GM12878 (cell line): Measurements from ENCODE around the gene PASK. TPM values are rescaled to one million over a fixed set of nuclear protein-coding genes. Genes with fewer than 3 reads are reported as not detected.

Source experiments
- ATAC-seq: fragments of 200-7000 bp; cut with Tn5 transposase; 3 replicates; pipeline ENCODE4 v1.9.1; 2020; ENCODE audit warnings: mild to moderate bottlenecking, moderate library complexity
- BruUV-seq: library from RNA; stranded (reverse); fragments of 400-500 nt; replicated peaks from 2 replicates; lab custom pipeline; 2021; lab: Mats Ljungman, UMichigan
- CTCF ChIA-PET: fragments of 300-600 bp; sonication (Branson Sonifier 250); formaldehyde crosslinking; extraction: SDS; loops from one replicate; lab custom pipeline; 2021; ENCODE audit warnings: inconsistent platforms; lab: Yijun Ruan, JAX
- POLR2A ChIA-PET: fragments of 350-600 bp; formaldehyde crosslinking; extraction: SDS; loops from one replicate; lab custom pipeline; 2021; ENCODE audit warnings: inconsistent platforms; lab: Charles Lee
- RAD21 ChIA-PET: fragments of 300-600 bp; sonication (Branson Sonifier 250); formaldehyde crosslinking; loops from one replicate; lab custom pipeline; 2023; ENCODE audit warnings: antibody characterized with exemption; ENCODE audit not compliant: unreplicated experiment; lab: Charles Lee
- SMC1A ChIA-PET: fragments of 300-600 bp; sonication (Branson Sonifier 250); formaldehyde crosslinking; loops from one replicate; lab custom pipeline; 2023; ENCODE audit not compliant: unreplicated experiment, uncharacterized antibody; lab: Charles Lee
- DNase-seq: peaks from one replicate; pipeline ENCODE4 v3.0.0-alpha.2; 2011; ENCODE audit warnings: low read depth, low spot score
- FAIRE-seq: peaks from 3 replicates; lab custom pipeline; 2011; peaks lifted over from hg19 to GRCh38; lab: Jason Lieb, UNC
- H2AFZ ChIP-seq: 2 replicates; pipeline ENCODE4 v1.6.0; 2011; ENCODE audit warnings: low read depth, low read length, control low read depth; ENCODE audit not compliant: control insufficient read depth
- H3K27ac ChIP-seq: 2 replicates; pipeline ENCODE4 v1.5.1; 2011; ENCODE audit warnings: control low read depth; ENCODE audit not compliant: control insufficient read depth, insufficient read depth
- H3K27me3 ChIP-seq, 2 experiments: replicated peaks in 1 of 2; 2 replicates each; pipeline versions ENCODE4 v1.6.0 to v1.6.1; 2011; ENCODE audit warnings: low read length in 1 of 2; ENCODE audit not compliant: control insufficient read depth in 2 of 2, insufficient read depth in 2 of 2
- H3K36me3 ChIP-seq, 2 experiments: 2 replicates each; pipeline ENCODE4 v1.5.1; 2011; ENCODE audit warnings: low read length in 1 of 2; ENCODE audit not compliant: control insufficient read depth in 2 of 2, insufficient read depth in 2 of 2
- H3K4me1 ChIP-seq: 2 replicates; pipeline ENCODE4 v1.6.1; 2011; ENCODE audit warnings: mild to moderate bottlenecking, low read length, moderate library complexity, mixed read lengths; ENCODE audit not compliant: control insufficient read depth, insufficient read depth
- H3K4me2 ChIP-seq: 2 replicates; pipeline ENCODE4 v1.6.0; 2011; ENCODE audit warnings: control low read depth; ENCODE audit not compliant: control insufficient read depth, insufficient read depth
- H3K4me3 ChIP-seq: fragments of 200-600 bp; sonication (generic); 2 replicates; pipeline ENCODE4 v1.5.1; 2016
- H3K79me2 ChIP-seq: 2 replicates; pipeline ENCODE4 v1.6.0; 2011; ENCODE audit warnings: low read length; ENCODE audit not compliant: control insufficient read depth, insufficient read depth
- H3K9ac ChIP-seq: 2 replicates; pipeline ENCODE4 v1.8.0; 2011; ENCODE audit warnings: low read length, control low read depth, mixed read lengths; ENCODE audit not compliant: control insufficient read depth, insufficient read depth
- H3K9me3 ChIP-seq: replicated peaks from 3 replicates; pipeline ENCODE4 v1.5.1; 2011; ENCODE audit warnings: mild to moderate bottlenecking, low read length; ENCODE audit not compliant: control insufficient read depth, insufficient read depth
- H4K20me1 ChIP-seq: 2 replicates; pipeline ENCODE4 v1.6.0; 2011; ENCODE audit not compliant: control insufficient read depth, insufficient read depth
- ASH2L ChIP-seq: fragments of 300-600, 200-600 bp; sonication (generic); IDR thresholded peaks from 2 replicates; pipeline ENCODE4 v1.6.1; 2017; ENCODE audit warnings: low read depth, mild to moderate bottlenecking, borderline replicate concordance
- BCL11A ChIP-seq: IDR thresholded peaks from 2 replicates; pipeline ENCODE4 v1.6.1; 2011; ENCODE audit warnings: low read depth, low read length
- CBFB ChIP-seq: IDR thresholded peaks from 2 replicates; pipeline ENCODE4 v1.6.1; 2016; ENCODE audit warnings: antibody characterized with exemption, low read depth
- EED ChIP-seq: sonication (generic); IDR thresholded peaks from 2 replicates; pipeline ENCODE4 v1.6.1; 2016; ENCODE audit warnings: antibody characterized with exemption, low read depth
- HDAC2 ChIP-seq: fragments of 200-600 bp; sonication (generic); IDR thresholded peaks from 2 replicates; pipeline ENCODE4 v1.6.1; 2017
- HDGF ChIP-seq: fragments of 450-650 bp; IDR thresholded peaks from 2 replicates; pipeline ENCODE4 v1.6.1; 2016; ENCODE audit warnings: antibody characterized with exemption
- IRF3 ChIP-seq: fragments of 450-650 bp; IDR thresholded peaks from 2 replicates; pipeline ENCODE4 v1.6.1; 2014; ENCODE audit warnings: mild to moderate bottlenecking
- JUND ChIP-seq: IDR thresholded peaks from 2 replicates; pipeline ENCODE4 v1.6.1; 2012; ENCODE audit warnings: low read depth, mild to moderate bottlenecking, low read length, improper control_type of control experiment, moderate library complexity
- KDM1A ChIP-seq: fragments of 200-600 bp; sonication (generic); IDR thresholded peaks from 2 replicates; pipeline ENCODE4 v1.6.1; 2016; ENCODE audit warnings: borderline replicate concordance
- POU2F2 ChIP-seq: IDR thresholded peaks from 3 replicates; pipeline ENCODE4 v1.6.1; 2011; ENCODE audit warnings: low read depth, mild to moderate bottlenecking, low read length, borderline replicate concordance
- RUNX3 ChIP-seq: IDR thresholded peaks from 2 replicates; pipeline ENCODE4 v1.6.1; 2012; ENCODE audit warnings: low read length, inconsistent platforms
- SIN3A ChIP-seq: IDR thresholded peaks from 2 replicates; pipeline ENCODE4 v1.6.1; 2012; ENCODE audit warnings: low read depth, low read length, improper control_type of control experiment
- STAT1 ChIP-seq: fragments of 450-650 bp; conservative IDR thresholded peaks from 2 replicates; pipeline ENCODE4 v1.6.1; 2014; ENCODE audit warnings: antibody characterized with exemption, mild to moderate bottlenecking
- WGBS: methylation state at CpG from one replicate; pipeline ENCODE4 v1.1.6; 2016; ENCODE audit warnings: low lambda C conversion rate; ENCODE audit not compliant: insufficient replicate concordance, insufficient coverage; ENCODE audit errors: missing lambda C conversion rate; 5-methylcytosine and 5-hydroxymethylcytosine counted together
- in situ Hi-C: fragments of 300-500 bp; cut with MboI; formaldehyde crosslinking; loops from 9 replicates; pipeline ENCODE4 v1.14.3; 2018; ENCODE audit warnings: mixed read lengths
- intact Hi-C: fragments of 100-400 bp; cut with micrococcal nuclease; formaldehyde crosslinking; loops from one replicate; pipeline ENCODE4 v1.14.2; 2022; ENCODE audit not compliant: unreplicated experiment
- polyA plus RNA-seq, 11 experiments: library from polyadenylated mRNA; depleted of rRNA in 4 of 11; unstranded in 6 of 11; stranded (reverse) in 5 of 11; fragments of >200 nt; fragmentation: Nextera tagmentation in 4 of 11; fragmentation: Illumina TruSeq in 1 of 11; extraction: Ambion mirVana in 4 of 11; extraction: Trizol in 1 of 11; gene quantifications; 1 replicate in 1 of 11; 2 replicates in 10 of 11; pipeline versions ENCODE4 v1.2.1 to v1.2.3, GENCODE V29; 2011 to 2016; ENCODE audit warnings: inconsistent platforms in 2 of 11, missing spikeins in 2 of 11, low read depth in 1 of 11
- total RNA-seq, 4 experiments: library from RNA; depleted of rRNA in 3 of 4; stranded (reverse); fragments of >200 nt in 3 of 4; fragmentation: Illumina TruSeq in 1 of 4; extraction: Trizol in 1 of 4; gene quantifications; 2 replicates each; pipeline versions ENCODE4 v1.2.1 to v1.2.3, GENCODE V29; 2013 to 2021
- TF ChIP-seq, protein P1 (sequence below): IDR thresholded peaks from 2 replicates; pipeline ENCODE4 v1.6.1; 2012; ENCODE audit warnings: low read depth, low read length, improper control_type of control experiment
- TF ChIP-seq, protein P2 (sequence below): IDR thresholded peaks from 2 replicates; pipeline ENCODE4 v1.6.1; 2012; ENCODE audit warnings: low read length, inconsistent platforms

PASK gene
- total and polyA plus RNA-seq, 10 of the 15 experiments (the other 5 are each of a cell fraction or from before 2014, with no cell fraction given): 9.6 to 62.2 (median 28.5) TPM

DNA sequence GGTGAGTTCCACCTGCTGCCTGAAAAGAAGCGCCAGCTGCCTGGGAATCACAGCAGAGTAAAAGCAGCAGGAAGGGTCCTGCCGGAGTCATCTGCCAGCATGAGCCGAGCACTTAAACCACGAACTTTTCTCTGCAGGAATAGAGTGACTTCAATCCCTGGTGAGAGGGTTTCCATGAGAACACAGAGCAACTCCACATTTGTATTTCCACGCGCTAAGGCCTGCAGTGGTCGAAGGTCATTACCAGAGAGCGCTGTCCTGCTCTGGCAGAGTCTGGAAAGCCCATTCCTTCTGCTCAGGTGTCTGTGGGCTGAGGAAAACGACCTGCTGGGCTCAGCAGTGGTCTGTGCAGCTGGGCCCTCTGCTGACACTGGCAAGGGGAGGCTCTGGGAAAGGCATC lies 6.7 kb downstream of the PASK start:
- no peak overlapping the region for H3K4me2 ChIP-seq
- ChIA-PET RAD21 (interaction anchor here (0.9 kb wide), 1 partner anchor 43 kb away, joined by 3 read pairs; no protein-coding TSS in a partner anchor), CTCF (no interaction called here), SMC1A (interaction anchor here (1.2 to 1.5 kb wide), 2 partner anchors 25 to 64 kb away, joined by 3 to 5 read pairs; no protein-coding TSS in a partner anchor), POLR2A (no interaction called here)
- intact Hi-C loops: loop anchor here (10.0 kb wide), 1 partner anchor 58 kb away; no protein-coding TSS in a partner anchor
- FAIRE-seq: no peak
- TF ChIP-seq HDAC2 (no peak), KDM1A (no peak), SIN3A (no peak), STAT1 (no peak), RUNX3 (no peak), POU2F2 (no peak), JUND (no peak), EED (no peak), ASH2L (no peak), BCL11A (no peak), IRF3 (no peak), CBFB (no peak), HDGF (no peak)
- TF ChIP-seq, protein P1, sequence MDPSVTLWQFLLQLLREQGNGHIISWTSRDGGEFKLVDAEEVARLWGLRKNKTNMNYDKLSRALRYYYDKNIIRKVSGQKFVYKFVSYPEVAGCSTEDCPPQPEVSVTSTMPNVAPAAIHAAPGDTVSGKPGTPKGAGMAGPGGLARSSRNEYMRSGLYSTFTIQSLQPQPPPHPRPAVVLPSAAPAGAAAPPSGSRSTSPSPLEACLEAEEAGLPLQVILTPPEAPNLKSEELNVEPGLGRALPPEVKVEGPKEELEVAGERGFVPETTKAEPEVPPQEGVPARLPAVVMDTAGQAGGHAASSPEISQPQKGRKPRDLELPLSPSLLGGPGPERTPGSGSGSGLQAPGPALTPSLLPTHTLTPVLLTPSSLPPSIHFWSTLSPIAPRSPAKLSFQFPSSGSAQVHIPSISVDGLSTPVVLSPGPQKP: no peak
- TF ChIP-seq, protein P2, sequence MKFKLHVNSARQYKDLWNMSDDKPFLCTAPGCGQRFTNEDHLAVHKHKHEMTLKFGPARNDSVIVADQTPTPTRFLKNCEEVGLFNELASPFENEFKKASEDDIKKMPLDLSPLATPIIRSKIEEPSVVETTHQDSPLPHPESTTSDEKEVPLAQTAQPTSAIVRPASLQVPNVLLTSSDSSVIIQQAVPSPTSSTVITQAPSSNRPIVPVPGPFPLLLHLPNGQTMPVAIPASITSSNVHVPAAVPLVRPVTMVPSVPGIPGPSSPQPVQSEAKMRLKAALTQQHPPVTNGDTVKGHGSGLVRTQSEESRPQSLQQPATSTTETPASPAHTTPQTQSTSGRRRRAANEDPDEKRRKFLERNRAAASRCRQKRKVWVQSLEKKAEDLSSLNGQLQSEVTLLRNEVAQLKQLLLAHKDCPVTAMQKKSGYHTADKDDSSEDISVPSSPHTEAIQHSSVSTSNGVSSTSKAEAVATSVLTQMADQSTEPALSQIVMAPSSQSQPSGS: no peak
- no peaks in the 10 kb centered on the region for H4K20me1 ChIP-seq
- ATAC-seq: no peak
- DNase-seq: no peak
- peaks cover 4% of the 10 kb centered on the region for H3K4me1 ChIP-seq
- no peak overlapping the region for H2AFZ ChIP-seq
- WGBS: 88% methylated on average over 9 of the region's 9 CpGs
- BruUV-seq: no TSS peak
- H3K9me3 ChIP-seq: no peaks in the 10 kb centered on the region
- H3K36me3 ChIP-seq: peaks cover 5 to 14% of the 10 kb centered on the region in 2 experiments
- in situ Hi-C loops: no loop called here
- H3K27ac ChIP-seq: no peak overlapping the region
- H3K27me3 ChIP-seq: no peaks in the 10 kb centered on the region; a peak in 1 of 4 replicates
- peaks cover 11% of the 10 kb centered on the region for H3K79me2 ChIP-seq
- H3K9ac ChIP-seq: no peak overlapping the region
- no peak overlapping the region for H3K4me3 ChIP-seq
